WTC11 (cell line): Measurements from ENCODE around the gene FAM149B1. TPM values are rescaled to one million over a fixed set of nuclear protein-coding genes. Genes with fewer than 3 reads are reported as not detected.
A peak's percentile ranks its signal among the peaks of the same experiment; 100 is the strongest.

Source experiments
- ATAC-seq: fragments of 200-7000 bp; cut with Tn5 transposase; 2 replicates; pipeline ENCODE4 v1.10.0; 2021; ENCODE audit warnings: mild to moderate bottlenecking, moderate library complexity
- CTCF ChIA-PET: fragments of 300-600 bp; sonication (Branson Sonifier 250); formaldehyde crosslinking; loops from one replicate; lab custom pipeline; 2021; ENCODE audit warnings: antibody characterized with exemption; lab: Charles Lee
- POLR2A ChIA-PET: fragments of 350-600 bp; sonication (Branson Sonifier 250); formaldehyde crosslinking; loops from one replicate; lab custom pipeline; 2021; ENCODE audit warnings: antibody characterized with exemption; lab: Charles Lee
- DNase-seq: peaks from one replicate; pipeline ENCODE4 v3.0.0; 2021; ENCODE audit warnings: low spot score
- H3K27ac Mint-ChIP-seq: 2 replicates; pipeline ENCODE4 v1.8.0; 2021; ENCODE audit warnings: mixed read lengths
- H3K27me3 Mint-ChIP-seq: 2 replicates; pipeline ENCODE4 v1.8.0; 2021; ENCODE audit warnings: low read depth, mild to moderate bottlenecking, moderate library complexity, mixed read lengths
- H3K36me3 Mint-ChIP-seq: 2 replicates; pipeline ENCODE4 v1.8.0; 2021; ENCODE audit warnings: mixed read lengths
- H3K4me1 Mint-ChIP-seq: 2 replicates; pipeline ENCODE4 v1.8.0; 2022; ENCODE audit warnings: mixed read lengths
- H3K4me3 Mint-ChIP-seq: 2 replicates; pipeline ENCODE4 v1.8.0; 2021; ENCODE audit warnings: mild to moderate bottlenecking, moderate library complexity, mixed read lengths
- H3K9me3 Mint-ChIP-seq: 2 replicates; pipeline ENCODE4 v1.8.0; 2021; ENCODE audit warnings: mixed read lengths
- ATF3 ChIP-seq: sonication (generic); formaldehyde crosslinking; conservative IDR thresholded peaks from 2 replicates; pipeline ENCODE4 v1.8.1; 2022; ENCODE audit warnings: mild to moderate bottlenecking, missing genetic modification reagents
- CREB1 ChIP-seq: sonication (generic); formaldehyde crosslinking; IDR thresholded peaks from 2 replicates; pipeline ENCODE4 v1.8.0; 2023; ENCODE audit warnings: mild to moderate bottlenecking, missing genetic modification reagents
- E2F5 ChIP-seq: sonication (generic); formaldehyde crosslinking; IDR thresholded peaks from 2 replicates; pipeline ENCODE4 v1.8.1; 2022; ENCODE audit warnings: mild to moderate bottlenecking, moderate library complexity, missing genetic modification reagents
- JUN ChIP-seq: sonication (generic); formaldehyde crosslinking; IDR thresholded peaks from 2 replicates; pipeline ENCODE4 v1.8.0; 2023; ENCODE audit warnings: mild to moderate bottlenecking, missing genetic modification reagents
- PRDM15 ChIP-seq: sonication (generic); formaldehyde crosslinking; IDR thresholded peaks from 2 replicates; pipeline ENCODE4 v1.8.0; 2022; ENCODE audit warnings: missing genetic modification reagents
- SP1 ChIP-seq: sonication (generic); formaldehyde crosslinking; conservative IDR thresholded peaks from 2 replicates; pipeline ENCODE4 v1.8.1; 2022; ENCODE audit warnings: missing genetic modification reagents
- ZNF121 ChIP-seq: sonication (generic); formaldehyde crosslinking; IDR thresholded peaks from 2 replicates; pipeline ENCODE4 v1.8.0; 2023; ENCODE audit warnings: missing genetic modification reagents
- ZNF317 ChIP-seq: sonication (generic); formaldehyde crosslinking; IDR thresholded peaks from 2 replicates; pipeline ENCODE4 v1.8.1; 2023; ENCODE audit warnings: low read depth, mild to moderate bottlenecking, moderate library complexity, missing genetic modification reagents, borderline replicate concordance
- ZNF416 ChIP-seq: fragments of 250-450 bp; sonication (Bioruptor Pico); IDR thresholded peaks from 2 replicates; pipeline ENCODE4 v1.9.0; 2021; ENCODE audit warnings: mild to moderate bottlenecking, inconsistent platforms
- total RNA-seq: library from RNA; stranded (reverse); gene quantifications from 3 replicates; pipeline ENCODE4 v1.2.3, GENCODE V29; 2021
- TF ChIP-seq, protein P1 (sequence below): sonication (generic); formaldehyde crosslinking; IDR thresholded peaks from 2 replicates; pipeline ENCODE4 v1.8.1; 2023; ENCODE audit warnings: mild to moderate bottlenecking, missing genetic modification reagents
- TF ChIP-seq, protein P2 (sequence below): sonication (generic); formaldehyde crosslinking; IDR thresholded peaks from 2 replicates; pipeline ENCODE4 v1.8.1; 2023; ENCODE audit warnings: mild to moderate bottlenecking, moderate library complexity, missing genetic modification reagents
- TF ChIP-seq, protein P3 (sequence below): sonication (generic); formaldehyde crosslinking; IDR thresholded peaks from 2 replicates; pipeline ENCODE4 v1.8.0; 2022; ENCODE audit warnings: mild to moderate bottlenecking, missing genetic modification reagents
- TF ChIP-seq, protein P4 (sequence below): fragments of 250-450 bp; sonication (Bioruptor Pico); IDR thresholded peaks from 2 replicates; pipeline ENCODE4 v2.1.2; 2022; ENCODE audit warnings: mild to moderate bottlenecking, moderate library complexity

Gene FAM149B1
- total RNA-seq, 1 experiment from 2014 or later: 13.8 TPM

GRCh38 chr10:73167458-73167782 lies 499 bp upstream of the FAM149B1 start (continued):
- TF ChIP-seq, protein P1, sequence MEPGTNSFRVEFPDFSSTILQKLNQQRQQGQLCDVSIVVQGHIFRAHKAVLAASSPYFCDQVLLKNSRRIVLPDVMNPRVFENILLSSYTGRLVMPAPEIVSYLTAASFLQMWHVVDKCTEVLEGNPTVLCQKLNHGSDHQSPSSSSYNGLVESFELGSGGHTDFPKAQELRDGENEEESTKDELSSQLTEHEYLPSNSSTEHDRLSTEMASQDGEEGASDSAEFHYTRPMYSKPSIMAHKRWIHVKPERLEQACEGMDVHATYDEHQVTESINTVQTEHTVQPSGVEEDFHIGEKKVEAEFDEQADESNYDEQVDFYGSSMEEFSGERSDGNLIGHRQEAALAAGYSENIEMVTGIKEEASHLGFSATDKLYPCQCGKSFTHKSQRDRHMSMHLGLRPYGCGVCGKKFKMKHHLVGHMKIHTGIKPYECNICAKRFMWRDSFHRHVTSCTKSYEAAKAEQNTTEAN: no peak
- TF ChIP-seq, protein P2, sequence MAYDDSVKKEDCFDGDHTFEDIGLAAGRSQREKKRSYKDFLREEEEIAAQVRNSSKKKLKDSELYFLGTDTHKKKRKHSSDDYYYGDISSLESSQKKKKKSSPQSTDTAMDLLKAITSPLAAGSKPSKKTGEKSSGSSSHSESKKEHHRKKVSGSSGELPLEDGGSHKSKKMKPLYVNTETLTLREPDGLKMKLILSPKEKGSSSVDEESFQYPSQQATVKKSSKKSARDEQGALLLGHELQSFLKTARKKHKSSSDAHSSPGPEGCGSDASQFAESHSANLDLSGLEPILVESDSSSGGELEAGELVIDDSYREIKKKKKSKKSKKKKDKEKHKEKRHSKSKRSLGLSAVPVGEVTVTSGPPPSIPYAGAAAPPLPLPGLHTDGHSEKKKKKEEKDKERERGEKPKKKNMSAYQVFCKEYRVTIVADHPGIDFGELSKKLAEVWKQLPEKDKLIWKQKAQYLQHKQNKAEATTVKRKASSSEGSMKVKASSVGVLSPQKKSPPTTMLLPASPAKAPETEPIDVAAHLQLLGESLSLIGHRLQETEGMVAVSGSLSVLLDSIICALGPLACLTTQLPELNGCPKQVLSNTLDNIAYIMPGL (CRISPR knock-in tag): no peak
- TF ChIP-seq ZNF416 (CRISPR knock-in tag) (no peak), ATF3 (CRISPR knock-in tag) (no peak), CREB1 (no peak), ZNF121 (CRISPR knock-in tag) (no peak), ZNF317 (no peak)

- CTCF ChIA-PET: interaction anchor here (0.8 to 1.4 kb wide), 4 partner anchors 72 to 334 kb away, joined by 3 to 5 read pairs (median 4); partner anchors contain the start of gene DNAJC9
- ATAC-seq (no peak), DNase-seq (no peak)
- H3K27me3 Mint-ChIP-seq: no peaks in the 10 kb centered on the region; the same call in 1 of the 2 replicates
- H3K27ac Mint-ChIP-seq: peak overlapping the region; percentile 98
- no peaks in the 10 kb centered on the region for H3K9me3 Mint-ChIP-seq
- H3K4me1 Mint-ChIP-seq: peaks cover 14% of the 10 kb centered on the region
- TF ChIP-seq JUN (no peak), PRDM15 (CRISPR knock-in tag) (no peak), E2F5 (CRISPR knock-in tag) (no peak), SP1 (no peak)
- TF ChIP-seq, protein P3, sequence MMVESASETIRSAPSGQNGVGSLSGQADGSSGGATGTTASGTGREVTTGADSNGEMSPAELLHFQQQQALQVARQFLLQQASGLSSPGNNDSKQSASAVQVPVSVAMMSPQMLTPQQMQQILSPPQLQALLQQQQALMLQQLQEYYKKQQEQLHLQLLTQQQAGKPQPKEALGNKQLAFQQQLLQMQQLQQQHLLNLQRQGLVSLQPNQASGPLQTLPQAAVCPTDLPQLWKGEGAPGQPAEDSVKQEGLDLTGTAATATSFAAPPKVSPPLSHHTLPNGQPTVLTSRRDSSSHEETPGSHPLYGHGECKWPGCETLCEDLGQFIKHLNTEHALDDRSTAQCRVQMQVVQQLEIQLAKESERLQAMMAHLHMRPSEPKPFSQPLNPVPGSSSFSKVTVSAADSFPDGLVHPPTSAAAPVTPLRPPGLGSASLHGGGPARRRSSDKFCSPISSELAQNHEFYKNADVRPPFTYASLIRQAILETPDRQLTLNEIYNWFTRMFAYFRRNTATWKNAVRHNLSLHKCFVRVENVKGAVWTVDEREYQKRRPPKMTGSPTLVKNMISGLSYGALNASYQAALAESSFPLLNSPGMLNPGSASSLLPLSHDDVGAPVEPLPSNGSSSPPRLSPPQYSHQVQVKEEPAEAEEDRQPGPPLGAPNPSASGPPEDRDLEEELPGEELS (CRISPR knock-in tag): no peak
- TF ChIP-seq, protein P4, sequence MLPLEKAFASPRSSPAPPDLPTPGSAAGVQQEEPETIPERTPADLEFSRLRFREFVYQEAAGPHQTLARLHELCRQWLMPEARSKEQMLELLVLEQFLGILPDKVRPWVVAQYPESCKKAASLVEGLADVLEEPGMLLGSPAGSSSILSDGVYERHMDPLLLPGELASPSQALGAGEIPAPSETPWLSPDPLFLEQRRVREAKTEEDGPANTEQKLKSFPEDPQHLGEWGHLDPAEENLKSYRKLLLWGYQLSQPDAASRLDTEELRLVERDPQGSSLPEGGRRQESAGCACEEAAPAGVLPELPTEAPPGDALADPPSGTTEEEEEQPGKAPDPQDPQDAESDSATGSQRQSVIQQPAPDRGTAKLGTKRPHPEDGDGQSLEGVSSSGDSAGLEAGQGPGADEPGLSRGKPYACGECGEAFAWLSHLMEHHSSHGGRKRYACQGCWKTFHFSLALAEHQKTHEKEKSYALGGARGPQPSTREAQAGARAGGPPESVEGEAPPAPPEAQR: no peak
- TF ChIP-seq, all 79 proteins: peak for 0
- H3K4me3 Mint-ChIP-seq: peak overlapping the region; percentile 100
- peaks cover 5% of the 10 kb centered on the region; the same call in 1 of the 2 replicates for H3K36me3 Mint-ChIP-seq
- POLR2A ChIA-PET: interaction anchor here (1.1 to 1.2 kb wide), 3 partner anchors 73 to 84 kb away, joined by 3 read pairs; partner anchors contain the start of genes DNAJC9 and MRPS16
Measured at GRCh38 chr10:73168465-73168803, 515 bp downstream of the FAM149B1 start.
